ENCODE measurements around the gene SHB.

GRCh38 chr9:38042626-38043357 is 26.2 kb downstream of the SHB start:
- TF ChIP-seq POLR2A (IDR thresholded peaks at IDR 0.05) (no peak), EP300 (IDR thresholded peaks at IDR 0.05) (no peak)
- TF ChIP-seq, protein P1, sequence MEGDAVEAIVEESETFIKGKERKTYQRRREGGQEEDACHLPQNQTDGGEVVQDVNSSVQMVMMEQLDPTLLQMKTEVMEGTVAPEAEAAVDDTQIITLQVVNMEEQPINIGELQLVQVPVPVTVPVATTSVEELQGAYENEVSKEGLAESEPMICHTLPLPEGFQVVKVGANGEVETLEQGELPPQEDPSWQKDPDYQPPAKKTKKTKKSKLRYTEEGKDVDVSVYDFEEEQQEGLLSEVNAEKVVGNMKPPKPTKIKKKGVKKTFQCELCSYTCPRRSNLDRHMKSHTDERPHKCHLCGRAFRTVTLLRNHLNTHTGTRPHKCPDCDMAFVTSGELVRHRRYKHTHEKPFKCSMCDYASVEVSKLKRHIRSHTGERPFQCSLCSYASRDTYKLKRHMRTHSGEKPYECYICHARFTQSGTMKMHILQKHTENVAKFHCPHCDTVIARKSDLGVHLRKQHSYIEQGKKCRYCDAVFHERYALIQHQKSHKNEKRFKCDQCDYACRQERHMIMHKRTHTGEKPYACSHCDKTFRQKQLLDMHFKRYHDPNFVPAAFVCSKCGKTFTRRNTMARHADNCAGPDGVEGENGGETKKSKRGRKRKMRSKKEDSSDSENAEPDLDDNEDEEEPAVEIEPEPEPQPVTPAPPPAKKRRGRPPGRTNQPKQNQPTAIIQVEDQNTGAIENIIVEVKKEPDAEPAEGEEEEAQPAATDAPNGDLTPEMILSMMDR (IDR thresholded peaks at IDR 0.05): no peak
